SK-N-SH treated with all-trans-retinoic acid at 6 μM for 48 hours (cell line): Measurements from ENCODE around the gene AFTPH.

Source experiments
- ATAC-seq: fragments of 200-7000 bp; cut with Tn5 transposase; 3 replicates; pipeline ENCODE4 v1.9.1; 2020; ENCODE audit warnings: mild to moderate bottlenecking, moderate library complexity
- ARNTL ChIP-seq: fragments of 450-650 bp; formaldehyde crosslinking; IDR thresholded peaks from 2 replicates; pipeline ENCODE4 v1.5.0; 2020; ENCODE audit warnings: low read depth, mild to moderate bottlenecking, moderate library complexity, borderline replicate concordance
- BACH2 ChIP-seq: fragments of 250-450 bp; sonication (Bioruptor Pico); IDR thresholded peaks from 2 replicates; pipeline ENCODE4 v1.9.0; 2021; ENCODE audit warnings: mild to moderate bottlenecking, borderline replicate concordance
- CREB5 ChIP-seq: fragments of 250-450 bp; sonication (Bioruptor Pico); IDR thresholded peaks from 2 replicates; pipeline ENCODE4 v1.5.1; 2020; ENCODE audit warnings: low read depth, mild to moderate bottlenecking, moderate library complexity
- CSDC2 ChIP-seq: fragments of 250-450 bp; sonication (Bioruptor Pico); IDR thresholded peaks from 2 replicates; pipeline ENCODE4 v1.5.0; 2020; ENCODE audit warnings: mild to moderate bottlenecking, moderate library complexity
- CSRNP3 ChIP-seq: fragments of 250-450 bp; sonication (Bioruptor Pico); IDR thresholded peaks from 2 replicates; pipeline ENCODE4 v1.5.1; 2021; ENCODE audit warnings: mild to moderate bottlenecking, moderate library complexity
- ESRRG ChIP-seq: fragments of 250-450 bp; sonication (Bioruptor Pico); IDR thresholded peaks from 2 replicates; pipeline ENCODE4 v1.6.1; 2021; ENCODE audit warnings: mild to moderate bottlenecking
- GLIS3 ChIP-seq: fragments of 250-450 bp; sonication (Bioruptor Pico); IDR thresholded peaks from 2 replicates; pipeline ENCODE4 v1.5.0; 2020; ENCODE audit warnings: mild to moderate bottlenecking, moderate library complexity
- POU6F1 ChIP-seq: fragments of 250-450 bp; sonication (Bioruptor Pico); IDR thresholded peaks from 2 replicates; pipeline ENCODE4 v1.8.0; 2021; ENCODE audit warnings: low read depth, mild to moderate bottlenecking, moderate library complexity, borderline replicate concordance
- PPARA ChIP-seq: fragments of 250-450 bp; sonication (Bioruptor Pico); IDR thresholded peaks from 2 replicates; pipeline ENCODE4 v1.5.0; 2020; ENCODE audit warnings: mild to moderate bottlenecking, borderline replicate concordance
- RARB ChIP-seq: fragments of 250-450 bp; sonication (Bioruptor Pico); IDR thresholded peaks from 2 replicates; pipeline ENCODE4 v1.8.0; 2021; ENCODE audit warnings: mild to moderate bottlenecking, moderate library complexity
- SNAI2 ChIP-seq: fragments of 250-450 bp; sonication (Bioruptor Pico); IDR thresholded peaks from 2 replicates; pipeline ENCODE4 v1.5.0; 2020; ENCODE audit warnings: mild to moderate bottlenecking, moderate library complexity
- TOX ChIP-seq: fragments of 250-450 bp; sonication (Bioruptor Pico); IDR thresholded peaks from 2 replicates; pipeline ENCODE4 v1.8.0; 2021; ENCODE audit warnings: mild to moderate bottlenecking, moderate library complexity, borderline replicate concordance
- TSHZ2 ChIP-seq: fragments of 250-450 bp; sonication (Bioruptor Pico); IDR thresholded peaks from 2 replicates; pipeline ENCODE4 v1.5.0; 2020; ENCODE audit warnings: mild to moderate bottlenecking, moderate library complexity
- ZFP3 ChIP-seq: fragments of 250-450 bp; sonication (Bioruptor Pico); IDR thresholded peaks from 2 replicates; pipeline ENCODE4 v1.5.0; 2020; ENCODE audit warnings: mild to moderate bottlenecking, moderate library complexity
- ZNF565 ChIP-seq: fragments of 450-650 bp; formaldehyde crosslinking; conservative IDR thresholded peaks from 2 replicates; pipeline ENCODE4 v1.5.0; 2020; ENCODE audit warnings: low read depth, mild to moderate bottlenecking, moderate library complexity
- ZNF8 ChIP-seq: fragments of 450-650 bp; formaldehyde crosslinking; IDR thresholded peaks from 2 replicates; pipeline ENCODE4 v1.5.0; 2020; ENCODE audit warnings: mild to moderate bottlenecking, moderate library complexity

The AFTPH gene

GRCh38 chr2:64485961-64486360 lies 38.2 kb upstream of the AFTPH start (continued):
- TF ChIP-seq CSRNP3 (CRISPR knock-in tag) (no peak), ESRRG (CRISPR knock-in tag) (no peak), SNAI2 (CRISPR knock-in tag) (no peak)

GRCh38 chr2:64487256-64488049 lies 36.7 kb upstream of the AFTPH start:
- TF ChIP-seq POU6F1 (CRISPR knock-in tag) (no peak), RARB (CRISPR knock-in tag) (no peak), GLIS3 (CRISPR knock-in tag) (no peak), CREB5 (CRISPR knock-in tag) (no peak), CSRNP3 (CRISPR knock-in tag) (no peak), TSHZ2 (CRISPR knock-in tag) (no peak), ARNTL (CRISPR knock-in tag) (no peak), PPARA (no peak), ZNF565 (no peak), BACH2 (CRISPR knock-in tag) (no peak), ESRRG (CRISPR knock-in tag) (no peak), SNAI2 (CRISPR knock-in tag) (no peak), ZNF8 (no peak)
- TF ChIP-seq, all 23 proteins: peak for 0
- no peak; the same call in 2 of the 3 replicates for ATAC-seq

GRCh38 chr2:64488050-64488974 lies 35.8 kb upstream of the AFTPH start:
- TF ChIP-seq ZNF8 (no peak), ESRRG (CRISPR knock-in tag) (no peak), CSDC2 (CRISPR knock-in tag) (no peak), PPARA (no peak)
- ATAC-seq, result peak; percentile 75

- ATAC-seq, result no peak
- TF ChIP-seq ZFP3 (CRISPR knock-in tag) (no peak), ZNF565 (no peak), TOX (CRISPR knock-in tag) (no peak), ESRRG (CRISPR knock-in tag) (no peak), TSHZ2 (CRISPR knock-in tag) (peak; percentile 44; the same call in 1 of the 2 replicates), POU6F1 (CRISPR knock-in tag) (no peak)
Measured at GRCh38 chr2:64489081-64489751, 34.9 kb upstream of the AFTPH start.
